NOMO-1 (cell line): Measurements from ENCODE around the gene GNGT1.

Experiments
- DNase-seq, 2 experiments: peaks; one replicate each; lab custom pipeline; 2025; ENCODE audit not compliant: unreplicated experiment in 2 of 2; lab: John Stamatoyannopoulos, UW

GNGT1 gene

DNA sequence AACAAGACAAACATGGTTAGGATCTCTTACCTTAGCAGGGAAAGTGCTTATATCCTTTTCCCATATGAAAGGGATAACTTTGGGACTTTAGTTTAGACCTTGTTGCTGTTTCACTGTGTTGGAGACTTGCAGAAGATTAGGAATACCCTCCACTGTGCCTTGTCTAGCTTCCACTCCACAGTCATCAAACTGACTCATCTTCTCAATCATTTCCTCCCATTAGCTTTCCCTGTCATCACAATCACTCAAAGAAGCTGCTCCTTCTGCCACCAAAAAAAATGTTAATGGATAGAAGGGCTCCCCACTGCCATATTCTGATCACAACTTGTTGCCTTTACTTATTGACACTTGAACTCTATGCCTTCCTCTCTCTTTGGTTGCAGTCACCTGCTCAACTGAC lies 31.9 kb downstream of the GNGT1 start:
- no peak for DNase-seq

DNA sequence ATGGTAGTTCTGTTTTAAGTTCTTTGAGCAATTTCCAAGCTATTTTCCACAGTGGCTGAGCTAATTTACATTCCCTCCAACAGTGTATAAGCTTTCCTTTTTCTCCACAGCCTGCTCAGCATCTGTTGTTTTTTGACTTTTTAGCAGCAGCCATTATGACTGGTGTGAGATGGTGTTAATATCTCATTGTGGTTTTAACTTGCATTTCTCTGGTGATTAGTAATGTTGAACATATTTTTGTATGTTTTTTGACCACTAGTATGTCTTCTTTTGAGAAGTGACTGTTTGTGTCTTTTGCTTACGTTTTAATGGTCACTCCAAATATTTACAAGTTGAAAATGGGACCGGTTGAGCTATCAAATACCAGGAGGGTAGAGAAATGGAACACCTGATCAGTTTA lies 35.6 kb downstream of the GNGT1 start:
- DNase-seq: no peak

DNA sequence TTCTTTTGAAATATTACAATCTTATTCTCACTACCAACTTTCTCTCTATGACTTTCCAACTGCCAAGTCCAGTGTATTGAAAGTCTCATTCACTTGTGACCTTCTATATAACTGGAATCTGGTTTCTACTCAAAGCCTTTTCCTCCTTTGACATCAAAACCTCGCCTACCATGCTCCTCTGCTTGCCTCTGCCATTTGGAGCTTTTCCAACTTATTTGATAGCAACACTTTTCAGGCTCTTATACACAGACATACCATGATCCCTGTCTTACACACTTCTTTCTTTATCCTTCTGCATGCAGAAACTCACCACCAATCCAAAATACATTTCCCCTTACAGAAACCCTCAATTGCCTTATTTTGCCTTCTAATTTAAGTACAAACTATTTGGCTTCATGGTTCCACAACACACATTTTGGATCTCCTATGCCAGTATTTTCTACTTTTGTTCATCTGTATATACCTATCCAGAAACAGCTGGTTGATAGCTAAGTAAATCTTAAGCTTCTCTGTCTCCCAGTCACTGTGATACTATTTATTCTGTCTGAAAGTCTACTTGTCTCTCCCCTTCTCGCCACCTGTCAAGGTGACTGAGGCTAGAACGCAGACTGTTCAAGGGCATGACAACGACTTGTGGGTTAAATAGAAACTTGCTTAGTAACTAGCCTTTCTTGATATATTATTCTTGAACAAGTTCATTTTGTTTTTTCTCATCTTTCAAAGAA lies 37.6 kb downstream of the GNGT1 start:
- no peak for DNase-seq

GRCh38 chr7:93944673-93945072 lies 38.3 kb downstream of the GNGT1 start:
- DNase-seq: no peak

GRCh38 chr7:93945083-93945482 lies 38.7 kb downstream of the GNGT1 start:
- no peak for DNase-seq

DNA sequence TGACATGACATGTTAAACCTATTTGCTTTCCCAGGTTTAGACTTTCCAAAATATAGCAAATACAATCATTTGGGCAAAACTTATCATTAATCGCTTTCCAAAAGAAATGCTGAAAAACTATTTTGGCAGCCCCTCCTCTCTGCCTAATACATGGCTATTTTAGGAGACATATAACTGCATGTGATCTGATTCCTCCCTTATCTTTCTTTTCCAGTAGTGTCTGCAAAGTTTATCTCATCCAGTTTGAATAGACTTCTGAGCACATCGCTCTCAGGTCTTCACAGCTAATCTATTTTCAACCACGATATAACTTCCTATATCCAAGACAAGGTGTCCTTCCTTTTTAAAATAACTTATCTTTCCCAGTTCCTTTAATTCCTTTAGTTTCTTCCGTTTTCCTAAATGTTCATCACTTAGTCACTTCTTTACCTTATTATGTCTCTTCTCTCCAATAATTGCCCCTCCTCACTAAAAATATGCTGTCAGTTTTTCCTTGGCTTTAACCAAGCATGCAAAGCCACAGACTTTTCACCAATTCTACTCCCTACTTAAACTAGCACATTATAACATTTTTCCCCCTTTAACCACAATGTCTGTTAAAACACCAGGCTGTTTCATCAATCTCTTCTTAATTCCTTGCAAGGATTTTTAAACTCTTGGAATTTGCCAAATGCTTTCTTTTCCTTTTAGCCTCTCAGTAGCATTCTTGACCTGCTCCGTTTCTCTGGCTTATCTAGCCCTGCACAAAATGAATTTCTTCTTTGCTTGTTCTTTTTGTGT lies 39.6 kb downstream of the GNGT1 start:
- no peak for DNase-seq

GRCh38 chr7:93948106-93948505 lies 41.7 kb downstream of the GNGT1 start:
- DNase-seq: no peak

DNA sequence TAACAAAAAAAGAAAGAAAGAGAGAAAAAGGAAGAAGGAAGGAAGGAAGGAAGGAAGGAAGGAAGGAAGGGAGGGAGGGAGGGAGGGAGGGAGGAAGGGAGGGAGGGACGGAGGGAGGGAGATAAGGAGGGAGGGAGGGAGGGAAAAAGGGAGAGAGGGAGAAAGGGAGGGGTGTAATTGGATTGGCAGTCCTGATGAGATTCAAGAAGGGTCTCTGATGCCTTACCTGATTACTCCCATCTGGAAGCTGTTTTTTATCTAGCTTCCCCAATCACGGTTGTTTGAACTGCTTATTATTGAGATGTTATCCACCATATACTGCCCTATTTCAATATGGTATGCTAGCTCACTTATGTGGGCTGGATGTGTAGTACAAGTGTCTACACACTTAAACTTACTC lies 42.5 kb downstream of the GNGT1 start:
- DNase-seq: no peak

DNA sequence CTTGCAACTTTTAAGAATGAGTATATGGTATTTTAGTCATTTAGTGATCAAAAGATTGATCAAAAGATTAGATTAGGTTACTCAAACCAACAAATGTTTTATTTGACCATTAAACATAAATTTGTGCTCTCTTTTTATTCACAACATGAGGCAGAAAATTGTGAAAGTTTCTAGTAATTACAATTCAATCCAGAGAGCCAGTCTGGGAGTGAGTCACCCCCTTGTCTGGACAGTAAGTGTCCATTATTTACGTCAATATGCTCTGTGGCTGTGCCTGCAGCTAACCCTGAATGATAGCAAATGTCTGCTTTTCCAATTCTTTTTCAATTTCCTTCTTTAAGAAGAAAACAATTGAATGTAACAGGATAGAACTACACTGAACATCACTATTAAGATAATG lies 43.1 kb downstream of the GNGT1 start:
- no peak for DNase-seq

GRCh38 chr7:93955304-93955703 lies 48.9 kb downstream of the GNGT1 start:
- no peak for DNase-seq

DNA sequence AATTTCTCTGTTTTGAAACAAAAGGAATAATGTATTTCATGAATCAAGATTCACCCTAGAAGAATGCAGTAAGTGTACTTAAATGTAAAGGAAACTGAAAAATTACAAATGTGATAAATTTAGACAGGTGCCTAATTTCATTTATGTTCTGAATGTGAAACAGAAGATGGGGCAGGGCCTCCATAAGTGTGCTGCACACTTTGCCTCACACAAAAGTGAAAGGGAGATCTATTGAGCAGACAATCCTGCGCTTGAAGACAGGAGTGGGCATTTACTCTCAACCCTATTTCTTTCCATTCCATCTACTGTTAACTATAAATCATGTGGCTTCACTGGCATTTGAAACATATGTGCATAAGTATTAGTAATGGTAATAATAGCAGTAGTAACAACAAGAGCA lies 51.4 kb downstream of the GNGT1 start:
- no peak for DNase-seq

- no peak for DNase-seq
Observed at GRCh38 chr7:93958216-93958615, 51.8 kb downstream of the GNGT1 start.

DNA sequence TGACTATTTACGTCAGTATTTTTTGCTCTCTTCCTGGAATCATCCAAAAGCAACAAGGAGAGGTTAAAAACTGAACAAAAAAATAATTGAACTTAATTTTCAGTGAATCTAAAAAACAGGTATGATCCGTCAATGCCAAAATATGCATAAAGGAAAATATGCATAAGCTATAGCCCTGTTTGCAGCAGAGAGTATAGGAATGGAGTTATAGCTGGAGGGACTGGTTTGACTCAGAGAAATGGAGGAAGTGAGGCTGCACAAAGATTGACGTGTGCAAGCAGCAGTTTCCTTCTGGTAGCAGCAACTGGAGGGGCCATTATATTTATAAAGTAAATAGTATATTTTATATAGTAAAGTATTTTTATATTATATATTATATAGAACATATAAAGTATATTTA lies 52.3 kb downstream of the GNGT1 start:
- no peak for DNase-seq
